IPS-NIHi11 (cell line): ENCODE data around the gene PRR22.

ENCODE experiments used
- DNase-seq: peaks from one replicate; pipeline ENCODE4 v3.0.0; 2012; ENCODE audit warnings: mixed read lengths, low spot score

The PRR22 gene

GRCh38 chr19:5814123-5814851, 29.7 kb upstream of the PRR22 start:
- no peak for DNase-seq

DNA sequence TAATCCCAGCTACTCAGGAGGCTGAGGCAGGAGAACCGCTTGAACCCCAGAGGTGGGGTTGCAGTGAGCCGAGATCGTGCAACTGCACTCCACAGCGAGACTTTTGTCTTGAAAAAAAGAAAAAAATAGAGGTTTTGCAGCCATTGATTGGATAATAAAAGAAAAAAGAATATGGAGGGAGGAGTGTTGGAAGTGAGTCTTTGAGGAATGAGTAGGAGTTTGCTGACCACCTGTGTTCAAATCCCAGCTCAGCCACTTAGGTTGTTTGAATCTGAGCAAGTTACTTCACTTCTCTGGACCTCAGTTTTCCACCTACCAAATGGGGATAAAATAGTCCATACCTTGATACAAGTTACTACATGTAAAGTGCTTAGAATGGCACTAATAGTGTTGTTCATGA, 26.6 kb upstream of the PRR22 start:
- no peak for DNase-seq

DNA sequence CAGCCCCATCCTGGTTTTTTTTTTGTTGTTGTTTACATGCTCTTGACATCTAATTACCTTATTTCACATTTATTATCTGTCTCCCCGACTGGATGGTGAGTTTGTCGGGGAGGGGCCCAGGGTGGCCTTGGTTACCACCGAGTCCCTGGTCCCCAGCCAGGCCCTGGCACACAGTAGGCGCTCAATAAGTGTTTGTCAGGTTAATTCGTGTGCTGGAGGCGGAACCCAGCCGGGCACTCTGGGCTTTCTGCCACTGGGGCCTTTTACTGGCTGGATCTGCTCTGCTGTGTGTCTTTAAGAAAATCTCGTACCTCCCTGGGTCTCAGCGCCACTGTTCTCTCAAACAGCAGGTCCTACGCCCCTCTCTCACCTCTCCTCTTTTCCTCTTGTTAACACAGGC, 24.9 kb upstream of the PRR22 start:
- no peak for DNase-seq

- no peak for DNase-seq
Measured at GRCh38 chr19:5809053-5809452, 24.5 kb upstream of the PRR22 start.

DNA sequence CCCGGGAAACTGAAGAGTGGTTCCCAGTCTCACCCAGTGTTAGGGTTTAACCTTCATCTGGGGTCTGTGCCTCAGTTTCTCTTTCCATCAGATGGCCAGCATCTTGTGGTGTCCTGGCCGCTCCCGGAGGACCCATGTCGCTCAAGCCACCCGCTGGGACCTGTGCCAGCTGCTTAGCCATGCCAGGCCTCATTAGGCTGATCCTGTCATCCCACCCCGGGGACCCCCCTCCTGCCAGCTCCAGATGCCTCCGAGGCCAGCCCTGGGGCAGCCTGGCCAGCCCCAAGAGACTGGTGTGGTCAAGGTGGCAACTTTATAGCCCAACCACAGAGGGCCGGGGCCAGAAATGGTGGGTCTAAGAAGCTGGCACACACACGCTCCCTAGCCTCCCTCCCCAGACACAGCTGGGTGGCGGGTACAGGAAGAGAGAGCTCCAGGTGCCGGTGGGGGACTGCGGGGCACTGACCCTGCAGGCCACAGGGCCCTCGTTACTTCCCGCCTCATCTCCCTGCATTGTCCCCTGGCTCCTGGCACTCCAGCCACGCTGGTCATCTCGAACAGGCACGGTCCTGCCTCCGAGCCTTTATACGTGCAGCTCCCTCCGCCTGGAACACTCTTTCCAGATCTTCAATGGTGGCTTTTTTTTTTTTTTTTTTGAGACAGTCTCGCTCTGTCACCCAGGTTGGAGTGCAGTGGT, 23.7 kb upstream of the PRR22 start:
- DNase-seq, result no peak

DNA sequence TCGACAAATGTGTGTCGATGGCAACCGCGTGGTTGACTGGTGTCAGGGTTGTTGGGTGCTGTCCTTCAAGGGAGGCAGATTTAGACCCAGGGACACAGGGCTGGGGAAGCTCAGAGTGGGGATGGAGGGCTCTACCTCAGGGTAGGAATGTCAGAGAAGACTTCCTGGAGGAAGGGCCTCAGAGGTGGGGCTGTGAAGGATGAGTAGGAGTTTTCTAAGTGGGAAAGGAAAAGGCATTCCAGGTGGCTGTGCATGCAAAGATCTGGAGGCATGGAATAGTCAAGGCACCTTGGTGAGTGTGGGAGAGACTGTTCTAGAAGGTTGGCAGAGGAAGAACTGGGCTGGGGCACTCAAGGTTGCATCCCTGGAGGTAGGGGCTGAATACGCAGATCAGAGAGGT, 22.4 kb upstream of the PRR22 start:
- DNase-seq, result no peak

GRCh38 chr19:5806133-5806489, 21.6 kb upstream of the PRR22 start:
- DNase-seq, result no peak

- peak; percentile 94 for DNase-seq
Measured at GRCh38 chr19:5805462-5806132, 21.1 kb upstream of the PRR22 start.

DNA sequence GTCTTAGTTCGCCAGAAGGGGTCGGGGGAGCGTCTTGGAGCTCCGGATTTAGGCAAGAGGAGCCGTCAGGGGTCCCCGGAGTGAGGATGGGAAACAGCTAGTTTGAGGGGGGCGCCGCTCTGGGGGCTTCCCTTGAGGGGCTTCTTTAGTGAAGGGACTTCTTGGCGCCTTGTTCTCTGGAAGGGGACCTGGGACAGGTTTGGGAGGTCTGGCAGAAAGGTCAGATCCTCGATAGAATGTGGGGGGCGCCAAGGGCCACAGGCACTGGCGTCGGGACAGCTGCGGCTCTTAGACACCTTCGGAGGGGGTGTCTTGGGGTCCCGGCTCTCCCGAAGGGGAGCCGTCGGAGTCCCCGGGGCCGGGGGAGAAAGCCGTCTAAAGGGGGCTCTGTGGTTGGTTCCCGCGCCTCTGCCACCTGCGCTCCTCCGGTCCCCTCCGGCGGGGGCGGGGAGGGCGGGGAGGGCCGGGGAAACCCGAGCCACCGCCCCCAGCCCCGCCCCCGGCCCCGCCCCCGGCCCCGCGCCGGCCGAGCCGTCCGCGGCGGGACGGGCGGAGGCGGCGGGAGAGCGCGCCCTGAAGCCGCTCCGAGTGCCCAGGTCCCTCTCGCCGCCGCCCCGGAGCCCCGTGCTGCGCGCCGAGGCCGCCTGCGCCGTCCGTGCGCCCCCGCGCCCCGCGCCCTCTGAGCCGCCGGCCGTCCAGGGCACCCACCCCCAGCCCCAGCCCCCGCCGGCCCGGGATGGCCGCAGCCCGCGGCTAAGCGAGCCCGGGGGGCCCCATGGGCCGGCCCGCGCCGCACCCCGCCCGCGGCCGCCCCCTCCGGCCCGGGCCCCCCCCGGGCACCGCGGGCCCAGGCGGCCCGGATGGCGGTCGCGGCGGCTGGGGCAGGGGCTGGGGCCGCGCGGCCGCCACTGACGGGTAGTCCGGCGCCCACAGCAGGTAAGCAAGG, 20.2 kb upstream of the PRR22 start, which contains the start of gene NRTN:
Gene NRTN, plus strand, starts transcription at position 552 of the 946 bp plus-strand sequence. CDS start 19,099 bp downstream, outside the sequence.
- peak; percentile 86 for DNase-seq

DNA sequence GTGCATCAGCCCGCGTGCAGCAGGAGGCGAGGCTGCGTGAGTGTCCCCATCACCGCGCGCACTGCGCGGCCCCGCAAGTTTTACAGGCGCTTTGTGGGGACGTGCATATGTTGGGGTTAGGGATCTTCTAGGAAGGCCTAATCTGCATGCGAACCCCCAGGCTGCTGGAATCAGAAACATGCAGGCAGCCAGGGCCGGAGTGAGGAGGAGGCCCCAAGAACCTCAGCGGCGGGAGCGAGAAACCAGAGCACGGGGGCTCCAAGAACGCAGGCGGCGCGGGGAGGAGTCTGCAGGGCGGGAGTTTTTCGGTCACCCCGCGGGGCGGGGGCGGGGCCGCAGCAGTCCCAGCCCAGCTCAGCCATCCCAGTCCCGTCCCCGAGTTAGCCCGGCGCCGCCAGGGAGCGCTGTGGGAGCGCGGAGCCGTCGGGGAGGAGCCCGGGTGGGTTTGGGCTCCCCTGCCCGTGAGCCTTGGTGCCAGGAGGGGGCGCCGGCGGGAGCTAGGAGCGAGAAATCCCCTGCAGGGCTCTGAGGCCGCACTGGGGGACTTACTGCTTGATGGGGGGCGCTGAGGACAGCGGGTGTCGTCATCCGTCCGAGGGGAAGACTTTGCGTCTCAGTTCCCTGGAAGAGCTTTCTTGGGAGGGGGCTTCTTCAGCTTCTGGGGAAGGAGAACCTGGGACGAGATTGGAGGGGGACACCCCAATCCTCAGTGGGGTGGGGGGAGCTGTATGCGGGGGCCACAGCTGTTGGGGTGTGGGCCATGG, 19.4 kb upstream of the PRR22 start:
- peak; percentile 96 for DNase-seq

GRCh38 chr19:5803441-5803751, 18.9 kb upstream of the PRR22 start:
- no peak for DNase-seq

GRCh38 chr19:5801796-5802619, 17.5 kb upstream of the PRR22 start:
- peak; percentile 80 for DNase-seq

DNA sequence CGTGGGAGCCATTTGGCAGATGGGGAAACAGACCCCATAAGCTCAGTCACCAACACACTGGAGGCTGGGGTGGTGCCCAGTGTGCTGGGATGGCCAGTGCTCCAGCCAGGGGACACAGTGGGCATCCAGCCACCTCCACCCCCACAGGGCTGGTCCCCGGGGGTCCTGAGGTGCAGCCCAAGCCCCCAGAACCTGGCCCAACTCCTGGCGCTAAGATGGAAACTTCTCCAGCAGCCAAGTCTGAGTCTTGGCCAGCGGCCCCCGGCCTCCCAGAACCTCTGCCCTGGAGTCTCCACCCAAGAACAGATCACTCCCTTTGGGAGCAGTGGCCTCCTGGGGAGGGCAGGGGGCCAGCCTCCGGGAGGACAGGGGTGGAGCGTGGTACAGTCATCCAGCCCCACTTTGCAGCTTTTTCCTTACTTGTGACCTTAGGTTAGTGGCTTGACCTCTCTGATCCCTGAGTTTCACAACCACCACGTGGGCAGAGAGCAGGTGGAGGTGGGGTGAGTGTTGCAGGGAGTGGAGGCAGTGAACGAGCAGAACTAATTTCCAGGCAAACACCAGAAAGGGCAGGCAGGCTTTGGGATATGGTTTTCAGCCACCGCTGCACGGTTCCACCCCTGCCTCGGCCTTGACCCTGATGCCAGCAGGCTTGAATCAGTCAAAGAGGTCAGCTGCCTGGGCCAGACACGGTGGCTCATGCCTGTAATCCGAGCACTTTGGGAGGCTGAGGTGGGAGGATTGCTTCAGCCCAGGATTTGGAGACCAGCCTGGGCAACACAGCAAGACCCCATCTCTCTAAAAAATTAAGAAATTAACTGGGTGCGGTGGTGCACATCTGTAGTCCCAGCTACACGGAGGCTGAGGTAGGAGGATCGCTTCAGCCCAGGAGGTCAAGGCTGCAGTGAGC, 16.1 kb upstream of the PRR22 start:
- DNase-seq, result no peak

GRCh38 chr19:5799247-5800241, 15.0 kb upstream of the PRR22 start:
- DNase-seq, result no peak

- no peak for DNase-seq
Measured at GRCh38 chr19:5798244-5798643, 13.7 kb upstream of the PRR22 start.

DNA sequence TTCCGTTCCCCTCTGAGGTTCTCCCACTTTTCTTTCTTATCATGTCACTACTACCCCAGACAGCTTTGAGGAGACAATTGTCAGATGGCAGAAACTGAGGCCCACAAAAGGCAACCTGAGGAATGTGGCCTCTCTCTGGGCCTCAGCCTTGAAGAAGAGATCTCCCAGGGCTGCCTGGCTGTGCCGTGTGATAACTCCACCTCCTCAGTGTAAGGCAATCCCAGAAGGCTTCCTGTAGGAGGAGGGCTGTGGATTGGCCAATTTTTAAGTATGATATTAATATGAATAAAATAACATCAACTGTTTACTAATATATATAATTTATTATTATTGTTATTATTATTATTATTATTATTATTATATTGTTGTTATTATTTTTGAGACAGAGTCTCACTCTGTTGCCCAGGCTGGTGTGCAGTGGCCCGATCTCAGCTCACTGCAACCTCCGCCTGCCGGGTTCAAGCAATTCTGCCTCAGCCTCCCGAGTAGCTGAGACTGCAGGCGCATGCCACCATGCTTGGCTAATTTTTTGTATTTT, 10.9 kb upstream of the PRR22 start:
- DNase-seq, result no peak

GRCh38 chr19:5793188-5793587, 8.6 kb upstream of the PRR22 start:
- DNase-seq, result no peak

- DNase-seq, result no peak
Measured at GRCh38 chr19:5792224-5792623, 7.7 kb upstream of the PRR22 start.
